Stimulated activated CD8-positive, alpha-beta memory T cell treated with anti-CD3 and anti-CD28 coated beads, Interleukin-15, amount 100 ng/mL, for 4 hours (primary cell): Measurements from ENCODE around the gene ANTXR2.
A peak's percentile ranks its signal among the peaks of the same experiment; 100 is the strongest.
"Not testable (repeated sequence)": the region's sequence is repeated elsewhere in the genome, so short reads cannot be mapped to it uniquely, and the experiment has no call there.

Experiments used
- DNase-seq, 2 donors: peaks; one replicate each; pipeline ENCODE4 v3.0.0-alpha.2; 2020; ENCODE audit warnings: low read depth in 2 of 2

The ANTXR2 gene

DNA sequence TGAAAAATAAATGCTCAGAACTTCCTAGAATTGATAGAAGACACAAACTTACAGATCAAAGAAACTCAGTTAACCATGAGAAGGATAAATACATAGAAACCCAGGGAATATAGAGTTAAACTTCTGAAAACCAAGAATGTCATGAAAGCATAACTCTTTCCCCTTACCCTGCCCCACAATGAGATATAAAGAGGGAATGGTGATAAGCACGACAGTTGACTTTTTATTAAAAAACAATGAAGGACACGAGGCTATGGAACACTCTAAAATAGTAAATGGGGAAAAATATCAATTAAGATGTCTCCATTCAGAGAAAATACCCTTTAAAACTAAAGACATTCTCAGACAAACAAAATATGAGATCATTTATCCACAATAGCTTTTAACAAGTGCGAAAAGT lies 154.7 kb downstream of the ANTXR2 start:
- no peak for DNase-seq

DNA sequence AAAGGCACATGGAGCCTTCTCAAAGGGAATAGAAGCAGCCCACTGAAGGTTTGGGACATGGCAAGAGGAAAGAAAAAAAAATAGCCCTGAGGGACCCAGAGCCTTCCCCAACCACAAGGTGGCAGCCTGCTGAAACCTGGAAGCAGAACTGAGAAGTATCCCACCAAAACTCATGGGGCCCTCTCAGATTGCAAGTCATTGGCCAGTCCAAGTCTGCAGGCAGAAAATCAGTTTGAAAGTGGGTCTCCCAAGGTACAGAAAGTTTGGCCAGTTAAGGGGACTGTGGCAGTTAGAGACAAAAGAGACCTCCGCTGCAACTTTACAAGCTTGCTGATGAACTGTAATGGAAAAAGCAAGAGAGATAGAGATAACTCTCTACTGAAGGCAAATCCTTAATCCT lies 155.8 kb downstream of the ANTXR2 start:
- peak in 1 of 2 donors; percentile 4 for DNase-seq

DNA sequence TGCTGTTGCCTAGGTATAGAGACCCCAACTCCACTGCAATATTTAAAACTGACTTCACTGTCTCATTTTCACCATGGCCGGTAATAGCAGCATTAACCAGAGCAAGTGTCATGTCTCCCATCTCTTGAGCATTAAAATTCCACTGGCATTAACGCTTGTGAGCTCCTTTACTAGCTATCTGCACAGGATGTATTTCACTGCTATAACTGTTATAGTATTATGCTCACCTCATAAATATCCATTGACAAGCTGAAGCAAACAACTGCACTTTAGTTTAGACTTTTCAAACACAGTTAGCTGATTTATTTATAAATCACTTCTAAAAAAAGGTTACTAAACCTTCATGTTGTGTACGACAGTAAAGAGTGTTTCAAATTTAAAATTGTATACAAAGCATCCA lies 157.8 kb downstream of the ANTXR2 start:
- no peak for DNase-seq

DNA sequence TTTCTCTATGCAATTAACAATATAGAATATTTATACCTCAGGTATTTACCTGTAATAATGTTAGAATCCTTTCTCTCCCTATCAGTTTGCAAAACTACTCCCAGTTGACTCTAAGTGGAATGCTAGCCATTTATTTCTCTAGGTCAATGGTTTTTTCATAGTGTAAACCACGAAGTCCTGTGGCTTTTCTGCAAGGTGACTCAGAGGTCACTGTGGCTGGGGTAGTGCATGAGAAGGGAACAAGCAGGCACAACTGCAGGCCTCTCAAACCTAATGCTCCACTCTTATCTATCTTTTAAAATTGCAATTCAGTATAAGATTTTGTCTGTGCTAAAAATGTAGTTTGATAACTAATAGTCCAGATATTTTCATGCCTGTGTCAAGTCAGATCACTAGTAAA lies 159.4 kb downstream of the ANTXR2 start:
- DNase-seq = no peak

DNA sequence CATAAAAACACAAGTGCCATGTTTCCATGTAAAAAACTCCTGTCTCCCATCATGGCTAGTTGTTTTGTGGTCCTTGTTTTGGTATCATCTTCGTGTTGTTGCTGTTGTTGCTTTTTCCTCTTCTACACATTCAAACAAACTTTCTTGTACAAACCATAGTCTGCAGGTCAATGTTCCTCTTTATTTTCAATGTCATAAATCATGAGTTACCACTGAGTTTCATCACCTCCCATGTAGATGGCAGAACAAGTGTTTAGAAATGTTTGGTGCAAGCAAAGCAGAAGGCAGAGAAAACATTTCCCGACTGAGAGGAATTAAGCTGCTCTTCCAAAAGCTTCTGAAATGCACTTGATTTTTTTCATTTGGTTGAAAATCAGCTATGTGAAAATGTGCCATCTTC lies 166.0 kb downstream of the ANTXR2 start:
- no peak for DNase-seq

DNA sequence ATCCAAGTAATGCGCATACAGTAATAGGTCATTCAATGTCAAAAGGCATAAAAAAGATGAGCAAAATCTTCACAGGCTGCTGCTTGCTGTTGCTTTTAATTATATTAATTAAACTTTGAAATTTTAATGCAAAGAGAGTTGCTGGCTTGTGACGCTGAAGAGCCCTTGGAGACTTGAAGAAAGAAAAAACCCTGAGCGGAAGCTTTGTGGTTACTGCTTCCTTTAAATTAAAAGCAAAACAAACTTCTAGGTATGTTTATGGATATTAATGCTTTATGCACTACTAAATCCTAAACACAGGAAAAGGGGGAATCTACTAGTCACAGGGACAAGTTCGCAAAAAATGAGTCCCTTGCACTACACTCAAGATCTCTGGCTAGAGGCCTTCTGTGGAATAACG lies 166.7 kb downstream of the ANTXR2 start:
- DNase-seq = no peak

DNA sequence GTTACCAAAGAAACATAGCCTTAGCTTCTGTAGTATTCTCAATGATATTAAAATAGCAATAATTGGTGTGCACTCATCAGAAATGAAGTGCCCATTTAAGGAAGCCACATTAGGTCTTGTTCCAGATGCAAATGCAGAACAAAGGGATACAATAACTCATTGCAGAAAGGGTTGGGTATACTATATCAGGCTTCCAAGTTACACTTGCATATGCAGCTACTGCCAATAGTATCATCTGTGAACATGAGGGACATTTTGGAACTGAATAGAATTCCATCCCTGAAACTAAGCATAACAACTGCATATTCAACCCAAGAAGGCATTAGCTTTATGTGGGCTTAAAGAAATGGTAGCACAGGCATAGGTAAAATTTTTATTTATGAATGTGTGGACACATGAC lies 167.8 kb downstream of the ANTXR2 start:
- no peak for DNase-seq

DNA sequence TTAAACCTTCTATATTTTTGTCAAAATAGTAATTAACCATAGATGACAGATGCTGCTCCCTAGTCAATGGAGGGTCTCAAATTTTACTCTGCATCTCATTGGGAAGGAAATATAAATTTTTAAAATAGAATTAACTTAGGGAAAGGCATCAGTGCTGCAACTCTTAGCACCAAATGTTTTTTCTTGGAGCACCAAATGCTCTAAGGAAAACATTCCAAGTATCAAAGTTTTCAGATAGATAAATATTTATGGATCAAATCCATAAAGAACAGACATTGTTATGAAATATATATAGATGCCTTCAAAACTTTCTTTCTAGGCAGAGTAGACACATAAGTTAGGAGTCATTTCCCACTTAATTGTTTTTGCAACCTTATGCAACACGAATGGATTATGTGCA lies 168.7 kb downstream of the ANTXR2 start:
- DNase-seq = no peak

DNA sequence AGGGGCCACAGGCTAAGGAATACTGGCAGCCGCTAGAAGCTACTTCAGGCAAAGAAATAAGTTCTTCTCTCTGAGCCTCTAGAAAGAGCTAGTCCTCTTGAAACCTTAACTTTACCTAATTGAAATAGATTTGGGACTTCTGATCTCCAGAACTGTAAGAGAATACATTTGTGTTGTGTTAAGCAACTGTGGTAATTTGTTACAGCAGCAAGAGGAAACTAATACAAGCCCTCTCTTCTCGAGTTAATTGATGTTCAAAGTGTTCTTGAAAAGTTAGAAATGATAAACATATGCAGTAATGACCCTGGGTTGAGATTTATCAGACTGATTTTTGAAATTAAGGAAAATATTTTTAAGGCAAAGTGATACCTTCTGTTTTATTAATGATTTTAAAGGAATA lies 172.8 kb downstream of the ANTXR2 start:
- DNase-seq = no peak

DNA sequence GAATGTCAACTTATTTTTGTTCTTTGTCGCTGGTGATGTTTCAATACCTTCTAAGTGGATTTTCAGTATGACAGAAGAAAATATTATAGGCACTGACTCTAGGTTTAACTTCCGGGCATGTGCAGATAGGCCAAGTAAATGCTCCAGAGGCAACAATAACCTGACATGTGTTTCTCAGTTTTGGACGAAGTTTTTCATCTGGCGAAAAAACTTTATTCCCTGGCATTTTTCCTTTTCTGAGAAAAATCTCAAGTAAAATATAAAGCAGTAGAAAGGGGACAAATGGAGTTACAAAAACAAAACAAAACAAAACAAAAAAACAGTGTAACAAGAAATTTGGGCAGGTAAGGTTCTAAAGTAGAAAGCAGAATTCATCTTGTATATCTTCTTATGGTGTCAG lies 173.5 kb downstream of the ANTXR2 start:
- DNase-seq = no peak

DNA sequence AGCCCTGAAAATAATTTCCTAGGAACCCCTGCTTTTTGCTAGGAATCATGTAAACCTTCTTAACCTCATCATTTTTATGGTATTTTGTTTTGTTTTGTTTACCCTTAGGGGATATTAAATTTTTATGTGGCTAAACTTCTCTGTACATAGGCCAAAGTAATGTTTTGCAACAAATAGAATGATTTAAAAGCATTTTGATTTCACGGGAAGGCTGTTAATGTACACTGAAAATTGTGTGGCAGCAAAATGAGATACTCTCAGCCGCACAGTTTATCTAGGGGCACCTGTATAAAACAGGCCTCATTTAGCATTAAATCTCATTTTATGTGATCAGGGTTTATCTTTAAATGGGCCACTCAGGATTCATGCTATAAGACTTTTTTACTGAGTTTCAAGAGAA lies 175.0 kb downstream of the ANTXR2 start:
- DNase-seq = no peak

DNA sequence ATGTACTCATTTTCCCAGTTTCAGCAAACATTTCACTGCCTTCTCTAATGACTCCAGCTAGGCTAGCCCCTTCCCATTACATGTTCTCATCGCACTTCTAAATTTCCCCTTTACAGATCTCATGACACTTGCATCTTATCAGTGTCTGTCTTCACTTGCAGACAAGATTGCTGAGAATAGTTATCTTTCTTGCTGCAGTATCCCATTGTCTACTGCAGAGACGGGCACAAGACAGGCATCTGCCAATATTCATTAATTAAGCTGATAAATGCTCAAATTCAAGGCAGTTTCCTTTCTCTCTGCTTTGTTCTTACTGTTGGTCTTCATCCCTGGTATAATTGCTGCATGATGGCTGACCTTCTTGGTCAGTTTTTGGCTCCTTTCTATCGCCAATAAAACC lies 175.9 kb downstream of the ANTXR2 start:
- DNase-seq = no peak

DNA sequence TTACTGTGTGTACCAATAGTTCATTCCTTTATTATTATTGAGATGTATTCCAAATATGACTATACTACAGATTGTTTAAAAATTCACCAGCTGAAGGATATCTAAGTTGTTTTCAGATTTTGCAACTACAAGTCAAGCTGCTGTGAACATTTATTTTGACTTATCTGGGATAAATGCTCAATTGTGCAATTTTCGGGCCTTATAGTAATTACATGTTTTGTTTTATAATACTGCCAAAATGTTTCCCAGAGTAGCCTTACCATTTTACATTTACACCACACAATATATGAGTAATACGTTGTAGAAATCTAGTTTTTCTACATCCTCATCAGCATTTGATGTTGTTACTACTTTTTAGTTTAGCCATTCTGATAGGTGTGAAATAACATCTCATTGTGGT lies 179.6 kb downstream of the ANTXR2 start:
- no peak for DNase-seq

DNA sequence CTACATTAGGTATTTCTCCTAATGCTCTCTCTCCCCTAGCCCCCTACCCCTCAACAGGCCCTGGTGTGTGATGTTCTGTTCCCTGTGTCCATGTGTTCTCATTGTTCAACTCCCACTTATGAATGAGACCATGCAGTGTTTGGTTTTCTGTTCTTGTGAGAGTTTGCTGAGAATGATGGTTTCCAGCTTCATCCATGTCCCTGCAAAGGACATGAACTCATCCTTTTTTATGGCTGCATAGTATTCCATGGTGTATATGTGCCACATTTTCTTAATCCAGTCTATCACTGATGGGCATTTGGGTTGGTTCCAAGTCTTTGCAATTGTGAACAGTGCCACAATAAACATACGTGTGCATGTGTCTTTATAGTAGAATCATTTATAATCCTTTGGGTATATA lies 184.0 kb downstream of the ANTXR2 start:
- not testable (repeated sequence) for DNase-seq

DNA sequence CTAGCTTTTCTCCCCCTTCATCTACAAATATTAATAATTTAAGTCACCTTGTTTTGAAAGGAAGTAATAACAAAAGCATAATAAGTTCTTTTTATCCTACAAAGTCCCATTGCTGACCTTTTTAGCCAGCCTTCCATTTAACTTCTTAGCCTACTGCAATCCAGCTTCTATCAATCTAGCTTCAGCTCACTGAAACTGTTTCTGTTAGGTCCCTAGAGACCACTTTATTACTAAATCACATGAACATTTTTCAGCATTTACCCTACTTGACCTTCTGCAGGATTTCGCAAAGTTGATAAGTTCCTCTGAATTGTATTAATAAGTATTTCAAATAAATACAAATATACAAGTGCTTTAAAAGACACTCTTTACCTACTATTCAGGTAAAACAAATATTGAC lies 186.5 kb downstream of the ANTXR2 start:
- DNase-seq = no peak

DNA sequence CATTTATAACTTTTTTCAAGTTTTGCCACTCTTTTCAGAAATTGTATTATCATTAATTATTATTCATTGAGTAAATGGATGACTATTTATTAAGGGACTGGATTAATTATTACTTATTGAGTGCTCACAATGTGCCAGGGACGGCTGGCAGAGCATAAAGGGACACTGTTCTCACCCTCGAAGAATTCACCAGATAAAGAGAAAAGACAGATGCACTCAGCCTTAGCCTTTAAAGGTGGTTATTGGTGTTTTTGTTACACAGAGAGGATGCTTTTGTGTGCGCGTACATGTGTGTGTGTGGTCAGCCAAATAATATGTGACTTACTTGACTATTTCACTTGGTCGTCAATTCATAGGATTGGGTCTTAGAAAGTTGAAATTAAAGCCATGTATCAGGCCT lies 187.0 kb downstream of the ANTXR2 start:
- no peak for DNase-seq

DNA sequence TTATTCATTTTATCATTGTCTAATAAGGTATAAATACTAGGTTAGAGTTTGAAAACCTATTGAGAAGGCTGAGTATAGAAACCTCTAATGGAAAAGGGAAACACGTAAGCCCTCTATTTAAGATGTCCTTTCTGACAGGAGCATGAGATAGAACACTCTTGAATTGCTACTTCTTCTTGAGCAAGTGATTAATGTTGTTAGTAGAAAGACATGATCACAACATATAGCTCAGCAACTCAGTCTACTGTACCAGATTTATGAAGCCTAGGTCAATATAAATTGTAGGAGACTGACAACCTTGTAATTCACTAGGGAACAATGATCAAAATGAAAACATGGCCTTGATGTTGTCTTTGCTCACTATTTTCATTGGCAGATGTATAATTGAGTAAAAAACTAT lies 189.7 kb downstream of the ANTXR2 start:
- DNase-seq = no peak

DNA sequence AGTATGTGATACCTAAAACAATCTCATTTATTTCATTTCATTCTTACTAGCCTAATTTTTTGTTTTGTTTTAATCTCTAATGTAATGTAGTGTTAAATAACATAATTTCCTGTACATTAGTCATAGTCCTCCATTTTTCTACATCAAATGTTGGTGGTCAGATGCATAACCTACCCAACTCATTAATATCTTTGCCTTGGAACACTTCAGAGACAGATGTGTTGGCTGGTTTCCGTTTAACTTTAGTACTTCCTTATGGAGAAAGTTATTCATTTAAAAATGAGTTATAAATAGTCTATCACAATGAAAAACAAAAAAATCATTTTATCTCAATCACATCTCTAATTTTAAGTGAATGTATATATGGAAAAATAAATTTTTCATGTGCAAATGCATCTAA lies 190.2 kb downstream of the ANTXR2 start:
- no peak for DNase-seq

DNA sequence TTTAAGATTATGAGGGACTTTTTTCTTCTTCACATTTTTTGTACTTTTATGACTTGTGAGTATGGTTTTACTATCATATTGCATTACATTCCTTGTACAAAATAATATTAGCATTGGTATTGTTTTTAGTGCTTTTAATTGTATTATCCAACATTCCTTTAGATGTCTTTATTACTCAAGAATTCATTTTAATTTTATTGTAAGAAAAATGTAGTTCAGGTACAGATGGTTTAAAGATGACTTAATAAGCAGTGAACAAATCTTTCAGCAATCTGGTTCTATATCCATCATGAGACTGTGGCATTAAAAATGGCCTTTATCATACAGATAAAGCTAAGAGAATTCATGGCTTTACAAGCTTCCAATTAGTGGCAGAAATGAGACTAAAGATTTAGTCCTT lies 191.6 kb downstream of the ANTXR2 start:
- DNase-seq = no peak

DNA sequence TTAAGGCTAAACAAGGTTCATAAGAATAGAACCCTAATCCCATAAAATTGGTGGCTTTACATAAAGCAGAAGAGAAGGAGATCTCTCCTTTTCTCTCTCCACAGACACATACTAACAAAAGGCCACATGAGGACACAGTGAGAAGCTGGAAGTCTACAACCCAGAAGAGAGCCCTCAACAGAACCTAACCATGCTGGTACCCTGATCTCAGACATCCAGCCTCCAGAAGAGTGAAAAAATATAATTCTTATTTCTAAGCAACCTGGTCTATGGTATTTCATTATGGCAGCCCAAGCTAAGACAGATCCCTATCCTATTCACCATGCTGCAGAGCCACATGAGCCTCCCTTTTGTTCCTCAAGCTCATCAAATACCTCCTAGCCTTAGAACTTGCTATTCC lies 195.5 kb downstream of the ANTXR2 start:
- DNase-seq = no peak

DNA sequence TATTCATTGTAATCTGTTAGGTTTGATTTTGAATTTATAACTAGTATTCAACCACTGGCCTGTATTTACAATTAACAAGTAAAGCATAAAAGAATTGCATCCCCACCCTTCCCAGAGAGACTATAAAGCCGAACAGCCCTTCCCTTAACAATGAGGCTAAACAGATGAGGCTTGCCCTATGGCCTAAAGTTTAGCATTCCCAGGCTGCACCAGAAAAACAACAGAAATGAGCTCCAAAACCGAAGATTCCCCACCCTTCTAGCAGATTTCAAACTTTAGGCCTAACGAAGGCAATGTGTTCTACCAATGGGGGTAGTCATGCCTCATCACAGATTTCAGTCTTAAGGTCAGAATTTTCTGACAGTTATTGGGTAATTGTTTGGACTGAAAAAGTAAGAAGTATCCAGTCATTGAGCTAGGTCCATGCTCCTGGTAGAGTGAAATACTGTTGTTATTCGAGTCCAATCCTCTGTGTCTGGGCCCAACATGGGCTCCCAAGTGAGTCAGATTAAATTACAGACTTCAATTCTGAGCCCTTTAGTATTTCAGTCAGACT lies 197.6 kb downstream of the ANTXR2 start:
- no peak for DNase-seq

DNA sequence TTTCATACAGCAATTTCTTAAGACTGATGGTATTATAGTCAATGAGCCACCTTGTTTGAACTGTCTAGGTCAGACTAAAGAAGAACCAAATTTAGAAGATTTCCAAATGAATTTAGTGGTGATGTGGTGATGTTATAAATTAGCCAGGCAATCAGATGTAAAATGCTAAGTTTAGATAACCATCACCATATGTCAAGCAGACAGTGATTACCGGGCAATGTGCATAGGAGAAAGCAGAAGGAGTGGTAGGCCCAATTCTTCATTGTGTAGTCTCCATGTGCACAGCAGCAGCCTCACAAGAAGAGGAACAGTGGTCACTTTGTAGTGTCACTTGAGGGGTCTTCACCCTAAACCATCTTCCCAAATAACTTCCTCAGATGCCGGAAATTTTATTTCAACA lies 198.8 kb downstream of the ANTXR2 start:
- DNase-seq = no peak

DNA sequence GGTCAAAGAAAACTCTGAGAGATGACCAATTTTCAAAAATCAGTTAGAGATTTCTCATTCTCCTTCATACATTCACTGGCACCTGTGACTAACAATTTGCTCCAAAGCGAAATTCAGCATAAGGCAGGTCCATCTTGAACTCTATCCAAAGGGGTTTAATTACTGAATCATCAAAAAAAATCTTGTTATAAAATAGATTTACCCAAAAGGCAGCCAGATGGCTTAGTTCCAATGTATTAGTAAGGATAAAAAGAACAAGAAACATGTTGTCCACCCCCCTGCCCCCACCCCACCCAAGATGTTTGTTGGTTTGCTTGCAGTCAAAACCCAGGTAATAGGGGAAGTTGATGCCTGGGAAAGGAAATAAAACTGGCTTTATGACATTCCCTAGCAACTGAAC lies 200.3 kb downstream of the ANTXR2 start:
- DNase-seq = no peak

DNA sequence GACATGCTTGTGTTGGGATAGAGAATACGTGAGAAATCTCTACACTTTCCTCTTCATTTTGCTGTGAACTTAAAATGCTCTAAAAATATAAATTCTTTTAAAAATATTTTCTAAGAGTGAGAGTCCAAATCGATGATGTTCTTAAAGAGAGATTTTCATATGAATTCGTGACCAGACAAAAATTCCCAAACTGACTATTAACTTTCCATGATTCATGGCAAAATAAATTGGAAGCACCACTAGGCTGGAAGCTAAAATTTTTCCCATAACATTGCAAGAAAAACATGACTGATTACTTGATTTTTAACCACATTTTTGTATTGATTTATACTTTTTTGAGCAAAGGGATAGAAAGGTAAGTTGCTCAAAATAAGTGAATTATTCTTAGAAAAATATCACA lies 201.1 kb downstream of the ANTXR2 start:
- DNase-seq = no peak
